ACC112 (cell line): Measurements from ENCODE around the gene EME1.

Experiments
- H2AFZ ChIP-seq: fragments of 200-600 bp; sonication (generic); one replicate; pipeline ENCODE4 v1.6.0; 2017; ENCODE audit warnings: antibody characterized with exemption, low read length; ENCODE audit not compliant: unreplicated experiment
- H3K27ac ChIP-seq: fragments of 200-600 bp; sonication (generic); 2 replicates; pipeline ENCODE4 v1.5.1; 2014; ENCODE audit warnings: low read depth, mild to moderate bottlenecking, antibody characterized with exemption, low read length, moderate library complexity
- H3K27me3 ChIP-seq: fragments of 200-600 bp; sonication (generic); 2 replicates; pipeline ENCODE4 v1.6.1; 2014; ENCODE audit warnings: mild to moderate bottlenecking, antibody characterized with exemption, low read length, moderate library complexity, mixed read lengths; ENCODE audit not compliant: insufficient read depth
- H3K36me3 ChIP-seq: fragments of 200-600 bp; sonication (generic); 2 replicates; pipeline ENCODE4 v1.6.1; 2016; ENCODE audit warnings: mild to moderate bottlenecking, antibody characterized with exemption, low read length, moderate library complexity, mixed read lengths; ENCODE audit not compliant: insufficient read depth
- H3K4me1 ChIP-seq: fragments of 200-600 bp; sonication (generic); one replicate; pipeline ENCODE4 v1.6.1; 2016; ENCODE audit warnings: low read length, mixed read lengths; ENCODE audit not compliant: insufficient read depth, unreplicated experiment, control insufficient read depth
- H3K4me3 ChIP-seq: fragments of 200-600 bp; sonication (generic); 2 replicates; pipeline ENCODE4 v1.5.1; 2014; ENCODE audit warnings: mild to moderate bottlenecking, low read depth, low read length
- H3K79me2 ChIP-seq: fragments of 200-600 bp; sonication (generic); one replicate; pipeline ENCODE4 v1.6.0; 2016; ENCODE audit warnings: low read length; ENCODE audit not compliant: control insufficient read depth, unreplicated experiment, insufficient read depth

Gene EME1

GRCh38 chr17:50380369-50381259 is 7.6 kb downstream of the EME1 start:
- no peak overlapping the region for H3K27ac ChIP-seq
- H3K27me3 ChIP-seq: no peaks in the 10 kb centered on the region
- peaks cover 43% of the 10 kb centered on the region for H3K36me3 ChIP-seq
- H2AFZ ChIP-seq: no peak overlapping the region
- no peaks in the 10 kb centered on the region for H3K79me2 ChIP-seq
- H3K4me3 ChIP-seq: no peak overlapping the region
- no peaks in the 10 kb centered on the region for H3K4me1 ChIP-seq

GRCh38 chr17:50381260-50381815 is 8.3 kb downstream of the EME1 start:
- H2AFZ ChIP-seq: no peak overlapping the region
- peaks cover 51% of the 10 kb centered on the region for H3K36me3 ChIP-seq
- H3K27ac ChIP-seq: no peak overlapping the region
- peaks cover 6% of the 10 kb centered on the region for H3K4me1 ChIP-seq
- no peaks in the 10 kb centered on the region for H3K27me3 ChIP-seq
- no peaks in the 10 kb centered on the region for H3K79me2 ChIP-seq
- H3K4me3 ChIP-seq: no peak overlapping the region

- Histone ChIP-seq H3K27me3 (no peaks in the 10 kb centered on the region), H3K4me3 (no peak overlapping the region), H3K27ac (no peak overlapping the region), H3K79me2 (no peaks in the 10 kb centered on the region), H3K4me1 (peaks cover 10% of the 10 kb centered on the region), H2AFZ (no peak overlapping the region), H3K36me3 (peaks cover 51% of the 10 kb centered on the region)
These were observed 8.9 kb downstream of the EME1 start for GRCh38 chr17:50381920-50382319.

- Histone ChIP-seq H3K79me2 (peaks cover 3% of the 10 kb centered on the region), H3K4me1 (peaks cover 10% of the 10 kb centered on the region), H3K4me3 (no peak overlapping the region), H3K27ac (no peak overlapping the region), H3K27me3 (no peaks in the 10 kb centered on the region), H3K36me3 (peaks cover 55% of the 10 kb centered on the region), H2AFZ (no peak overlapping the region)
These were observed 9.9 kb downstream of the EME1 start for GRCh38 chr17:50382931-50383330.

DNA sequence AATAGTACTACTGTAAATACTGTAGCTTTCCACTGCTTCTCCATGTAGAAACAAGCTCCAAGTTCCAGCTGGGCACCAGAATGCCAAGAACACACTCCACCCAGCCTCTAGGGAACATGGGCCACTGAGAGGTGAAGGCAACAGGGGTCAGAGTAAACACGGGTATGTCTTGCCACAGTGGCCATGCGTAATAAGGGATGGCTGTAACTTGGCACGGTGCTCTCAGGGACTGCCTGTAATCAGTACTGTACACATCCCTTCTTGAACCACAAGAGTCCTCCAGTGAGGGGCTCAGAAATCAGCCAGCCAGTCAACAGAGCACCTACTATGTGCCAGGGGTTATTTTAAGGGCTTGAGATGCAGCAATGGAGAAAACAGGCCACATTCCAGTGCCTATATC is 13.5 kb downstream of the EME1 start:
- Histone ChIP-seq H2AFZ (no peak overlapping the region), H3K36me3 (peaks cover 68% of the 10 kb centered on the region)

DNA sequence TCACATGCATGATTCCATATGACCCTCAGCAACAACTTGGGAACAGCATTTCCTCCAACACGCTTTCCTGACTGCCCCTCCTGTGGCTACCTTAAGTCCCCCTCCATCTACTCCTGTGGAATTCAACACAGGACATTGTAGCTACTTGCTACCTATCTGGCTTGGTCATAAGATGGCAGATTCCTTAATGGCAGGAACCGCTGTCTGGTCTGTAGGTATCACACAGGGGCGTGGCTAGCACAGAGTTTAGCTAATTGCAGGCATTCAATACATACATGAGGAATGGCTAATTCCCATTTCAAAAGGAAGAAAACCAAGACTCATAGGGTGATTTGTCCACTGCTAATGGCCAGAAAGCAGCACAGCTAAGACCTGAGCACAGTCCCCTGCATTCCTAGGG is 15.7 kb downstream of the EME1 start:
- H3K36me3 ChIP-seq: peaks cover 75% of the 10 kb centered on the region
- no peaks in the 10 kb centered on the region for H3K27me3 ChIP-seq
- H3K79me2 ChIP-seq: peaks cover 51% of the 10 kb centered on the region
- no peak overlapping the region for H3K4me3 ChIP-seq
- peaks cover 10% of the 10 kb centered on the region for H3K4me1 ChIP-seq
- H2AFZ ChIP-seq: no peak overlapping the region
- H3K27ac ChIP-seq: no peak overlapping the region

More for the DNA sequence above, 13.5 kb downstream of the EME1 start:
- H3K27me3 ChIP-seq: no peaks in the 10 kb centered on the region
- H3K27ac ChIP-seq: no peak overlapping the region
- peaks cover 10% of the 10 kb centered on the region for H3K4me1 ChIP-seq
- no peak overlapping the region for H3K4me3 ChIP-seq
- peaks cover 29% of the 10 kb centered on the region for H3K79me2 ChIP-seq

DNA sequence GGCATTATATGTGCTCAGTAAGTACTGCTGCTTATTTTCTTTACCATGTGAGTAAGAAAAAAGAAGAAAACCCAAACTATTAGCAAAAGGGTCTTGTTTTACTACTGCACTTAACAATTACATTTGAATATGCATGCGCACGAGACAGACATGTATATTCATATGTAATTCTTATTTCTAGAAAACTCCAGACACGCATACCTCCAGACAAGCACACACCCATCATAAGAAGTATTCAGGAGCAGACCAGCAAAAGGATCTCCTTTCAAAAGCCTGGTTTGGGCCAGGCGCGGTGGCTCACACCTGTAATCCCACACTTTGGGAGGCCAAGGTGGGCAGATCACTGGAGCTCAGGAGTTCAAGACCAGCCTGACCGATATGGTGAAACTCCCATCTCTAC is 16.5 kb downstream of the EME1 start:
- H3K36me3 ChIP-seq: peaks cover 77% of the 10 kb centered on the region
- H3K79me2 ChIP-seq: peaks cover 59% of the 10 kb centered on the region
- no peak overlapping the region for H3K27ac ChIP-seq
- no peak overlapping the region for H3K4me3 ChIP-seq
- no peaks in the 10 kb centered on the region for H3K27me3 ChIP-seq
- H3K4me1 ChIP-seq: peaks cover 17% of the 10 kb centered on the region
- no peak overlapping the region for H2AFZ ChIP-seq

DNA sequence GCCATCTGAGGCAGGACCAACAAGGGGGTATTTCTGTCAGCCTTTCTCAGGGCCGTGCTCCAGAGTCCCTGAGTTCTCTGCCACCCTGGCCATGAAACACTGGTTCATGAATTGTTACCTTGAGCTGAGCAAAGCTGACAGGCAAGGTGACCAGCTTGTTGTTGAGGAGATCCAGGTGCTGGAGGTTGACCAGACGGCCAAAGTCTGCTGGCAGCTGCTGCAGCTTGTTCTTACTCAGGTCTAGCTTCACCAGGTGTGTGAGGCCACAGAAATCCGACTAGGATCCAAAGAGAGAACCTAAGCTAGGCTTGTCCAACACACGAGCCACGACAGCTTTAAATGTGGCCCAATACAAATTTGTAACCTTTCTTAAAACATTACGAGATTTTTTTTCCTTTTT is 19.6 kb downstream of the EME1 start:
- no peak overlapping the region for H3K27ac ChIP-seq
- H3K4me3 ChIP-seq: no peak overlapping the region
- H2AFZ ChIP-seq: no peak overlapping the region
- peaks cover 67% of the 10 kb centered on the region for H3K36me3 ChIP-seq
- H3K79me2 ChIP-seq: peaks cover 87% of the 10 kb centered on the region
- no peaks in the 10 kb centered on the region for H3K27me3 ChIP-seq
- peaks cover 13% of the 10 kb centered on the region for H3K4me1 ChIP-seq

DNA sequence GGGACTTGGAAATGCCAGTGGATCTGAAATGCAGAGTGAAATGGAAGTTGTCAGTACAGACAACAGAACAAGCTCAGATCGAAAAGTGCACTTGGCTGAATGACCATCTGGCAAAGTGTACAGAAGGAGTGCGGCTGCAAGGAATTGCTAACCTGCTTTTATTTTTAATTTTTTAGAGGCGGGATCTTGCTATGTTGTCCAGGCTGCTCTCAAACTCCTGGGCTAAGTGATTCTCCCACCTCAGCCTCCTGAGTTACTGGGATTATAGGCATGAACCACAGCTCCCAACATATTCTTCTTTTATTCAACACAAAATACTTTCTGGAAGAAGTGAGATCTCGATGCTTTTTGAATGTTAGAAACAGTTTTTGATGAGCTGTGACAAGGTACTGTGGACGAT is 20.7 kb downstream of the EME1 start:
- Histone ChIP-seq H3K27ac (no peak overlapping the region), H3K4me3 (no peak overlapping the region), H3K4me1 (peaks cover 13% of the 10 kb centered on the region), H3K27me3 (no peaks in the 10 kb centered on the region), H3K79me2 (peaks cover 77% of the 10 kb centered on the region), H3K36me3 (peaks cover 57% of the 10 kb centered on the region), H2AFZ (no peak overlapping the region)

DNA sequence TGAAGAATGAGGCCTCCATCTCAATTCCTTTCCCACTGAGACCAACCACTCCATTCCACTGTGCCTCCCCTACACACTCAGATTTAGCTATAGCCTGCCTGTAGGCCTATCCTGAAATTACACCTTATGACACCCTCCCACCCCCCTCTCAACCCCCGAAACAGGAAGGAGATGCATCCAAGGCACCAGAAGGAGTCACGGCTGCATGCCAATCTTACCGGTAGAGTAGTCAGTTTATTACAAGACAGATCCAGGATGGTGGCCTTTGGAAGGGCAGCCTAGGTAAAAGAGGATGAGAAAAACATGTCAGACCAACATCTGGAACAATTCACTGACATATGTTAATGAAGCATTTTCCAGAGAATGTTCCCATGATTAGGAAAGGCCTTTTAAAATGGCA is 21.7 kb downstream of the EME1 start:
- no peaks in the 10 kb centered on the region for H3K27me3 ChIP-seq
- peaks cover 48% of the 10 kb centered on the region for H3K36me3 ChIP-seq
- H3K27ac ChIP-seq: no peak overlapping the region
- H2AFZ ChIP-seq: no peak overlapping the region
- peaks cover 71% of the 10 kb centered on the region for H3K79me2 ChIP-seq
- H3K4me3 ChIP-seq: peak overlapping the region; percentile 92
- H3K4me1 ChIP-seq: peaks cover 13% of the 10 kb centered on the region
